ENCODE results near the gene FBXO45.
"Not testable (repeated sequence)": the region's sequence is repeated elsewhere in the genome, so short reads cannot be mapped to it uniquely, and the experiment has no call there.

Gene FBXO45

DNA sequence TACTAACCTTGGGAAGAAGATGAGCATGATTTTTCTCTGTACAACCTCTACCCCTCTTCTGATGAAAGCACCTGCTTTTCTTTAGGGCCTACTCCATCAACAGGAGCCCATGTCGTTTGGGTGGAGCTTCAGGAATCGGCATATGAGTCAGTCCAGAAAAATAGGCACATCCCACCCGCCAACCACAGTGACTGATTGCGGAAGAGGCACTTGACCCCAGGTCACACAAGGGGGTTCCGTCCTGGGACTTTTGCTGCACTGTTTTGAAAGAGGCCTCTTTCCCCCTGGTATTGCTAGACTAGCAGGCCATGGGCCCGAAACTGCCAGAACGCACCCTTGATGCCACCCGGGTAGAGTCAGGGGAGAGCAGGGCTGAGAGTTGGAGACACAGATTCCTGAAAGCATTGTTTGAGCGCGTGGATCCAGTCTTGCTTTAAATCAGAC, 51.7 kb downstream of the FBXO45 start:
- DNase-seq: no peak

- no peak for DNase-seq
Observed at GRCh38 chr3:196620684-196621083, 52.2 kb downstream of the FBXO45 start.

DNA sequence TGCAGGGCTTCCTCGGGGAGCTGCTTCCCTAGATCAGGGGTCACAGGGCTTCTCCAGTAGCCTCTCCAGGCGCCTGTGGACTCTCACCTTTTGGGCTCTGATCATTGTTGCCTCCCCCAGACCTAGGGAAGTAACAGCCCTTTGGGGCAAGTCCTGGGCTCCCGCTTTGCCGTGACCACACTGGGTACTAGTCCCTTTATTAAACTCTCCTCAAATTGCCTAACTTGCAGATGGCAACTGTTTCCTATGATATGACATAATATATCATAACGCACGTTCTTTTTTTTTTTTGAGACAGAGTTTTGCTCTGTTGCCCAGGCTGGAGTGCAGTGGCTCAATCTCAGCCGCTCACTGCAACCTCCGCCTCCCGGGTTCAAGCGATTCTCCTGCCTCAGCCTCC, 53.2 kb downstream of the FBXO45 start:
- DNase-seq: no peak

GRCh38 chr3:196624067-196624790, 55.8 kb downstream of the FBXO45 start:
- DNase-seq: no peak

GRCh38 chr3:196624907-196625306, 56.4 kb downstream of the FBXO45 start:
- DNase-seq: no peak

GRCh38 chr3:196625331-196625730, 56.9 kb downstream of the FBXO45 start:
- DNase-seq: no peak

DNA sequence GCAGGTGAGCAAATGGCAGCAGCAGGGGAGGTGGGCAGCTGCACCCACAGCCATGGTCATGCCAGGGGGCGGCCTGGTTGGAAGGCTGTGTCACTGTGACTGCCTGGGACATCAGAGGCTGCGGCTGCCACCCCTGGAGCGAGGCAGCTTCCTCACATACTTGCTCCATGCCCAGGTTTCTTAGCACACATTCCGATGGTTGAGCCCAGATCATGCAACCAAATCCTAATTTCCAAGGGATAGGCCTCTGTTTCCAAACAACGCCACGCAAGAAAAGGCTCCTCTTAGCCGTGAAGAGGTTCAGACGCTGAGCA, 59.4 kb downstream of the FBXO45 start:
- DNase-seq: no peak

DNA sequence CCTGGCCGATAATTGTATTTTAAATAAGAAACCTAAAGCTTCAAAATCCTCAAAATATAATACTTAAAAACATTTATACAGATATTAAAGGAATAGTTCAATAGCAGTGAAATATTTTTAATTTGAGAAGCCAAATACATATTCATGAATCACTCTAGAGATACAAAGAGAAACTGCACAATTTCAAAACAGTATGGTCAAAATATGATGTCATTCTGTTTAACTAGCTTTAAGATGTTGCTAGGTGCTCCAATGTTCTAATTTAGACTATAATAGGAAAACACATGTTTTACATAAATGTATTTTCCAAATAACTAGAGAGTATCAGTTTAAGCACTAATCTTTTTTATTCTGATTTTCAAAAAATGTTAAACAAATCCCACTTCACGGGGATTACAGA, 60.8 kb downstream of the FBXO45 start:
- no peak for DNase-seq

DNA sequence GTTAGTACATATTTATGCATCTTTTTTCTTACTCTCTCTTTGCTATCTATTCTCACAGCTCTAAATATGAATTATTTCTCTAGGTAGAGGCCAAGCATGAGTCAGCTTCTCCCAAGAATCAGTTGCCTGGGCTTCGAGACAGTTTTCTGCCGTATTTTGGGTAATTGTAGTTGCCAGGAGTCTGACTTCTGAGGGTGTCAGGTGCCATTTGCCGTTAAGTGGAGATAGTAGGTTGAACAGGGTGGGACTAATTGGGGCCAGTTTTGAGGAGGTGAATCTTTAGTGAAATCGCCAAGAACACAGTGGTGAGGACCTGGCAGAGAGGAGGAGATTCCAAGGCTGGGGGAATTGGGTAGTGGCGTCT, 63.2 kb downstream of the FBXO45 start:
- DNase-seq: no peak

DNA sequence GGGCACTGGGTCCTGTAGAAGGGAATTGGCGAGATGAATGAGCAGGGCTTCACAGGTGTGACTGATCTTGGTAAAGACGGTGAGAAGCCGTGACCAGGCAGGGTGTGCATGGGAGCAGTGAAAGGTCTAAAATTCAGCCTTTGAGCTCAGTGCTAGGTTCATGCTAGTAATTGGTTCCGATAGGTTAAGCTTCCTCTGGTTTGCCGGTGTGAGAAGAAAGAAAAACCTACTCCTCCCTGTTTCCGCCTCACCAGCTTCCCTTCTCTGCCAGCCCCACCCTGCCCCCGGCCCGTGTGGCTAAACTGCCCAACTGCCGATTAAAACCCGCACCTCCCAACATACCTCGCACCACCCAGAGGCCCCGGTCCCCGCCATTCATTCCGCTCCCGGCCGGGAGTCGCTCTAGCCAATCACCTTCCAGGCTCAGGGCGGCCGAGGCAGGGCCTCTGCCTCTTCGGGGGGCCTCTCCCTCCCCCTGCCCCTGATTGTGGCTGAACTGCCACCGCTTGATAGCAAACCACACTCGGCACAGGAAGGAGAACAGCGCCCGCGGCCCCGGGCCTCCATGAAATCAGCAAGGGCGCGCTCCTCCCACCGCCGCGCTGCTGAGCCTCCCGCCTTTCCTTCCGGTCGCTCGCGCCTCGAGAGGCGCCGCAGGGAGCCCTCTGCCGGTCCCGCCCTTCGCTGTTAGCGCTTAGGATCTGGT, 63.7 kb downstream of the FBXO45 start:
- DNase-seq: peak; percentile 97 to 98

- DNase-seq: no peak
Observed at GRCh38 chr3:196633555-196634151, 65.2 kb downstream of the FBXO45 start.

GRCh38 chr3:196634224-196634623, 65.8 kb downstream of the FBXO45 start:
- no peak for DNase-seq

- DNase-seq: no peak
Observed at GRCh38 chr3:196634829-196635228, 66.4 kb downstream of the FBXO45 start.

- no peak for DNase-seq
Observed at GRCh38 chr3:196636369-196637349, 68.2 kb downstream of the FBXO45 start.

- not testable (repeated sequence) for DNase-seq
Observed at GRCh38 chr3:196637941-196638340, 69.5 kb downstream of the FBXO45 start.
